HepG2 (cell line): ENCODE measurements around the gene SPINDOC. TPM values are rescaled to one million over a fixed set of nuclear protein-coding genes. Genes with fewer than 3 reads are reported as not detected.

Source experiments
- ATAC-seq: fragments of 200-7000 bp; cut with Tn5 transposase; 3 replicates; pipeline ENCODE4 v1.9.1; 2020; ENCODE audit warnings: mild to moderate bottlenecking, moderate library complexity
- BruUV-seq: library from RNA; stranded (reverse); fragments of 400-500 nt; replicated peaks from 2 replicates; lab custom pipeline; 2021; lab: Mats Ljungman, UMichigan
- CTCF ChIA-PET: fragments of 300-600 bp; formaldehyde crosslinking; extraction: SDS; loops from one replicate; lab custom pipeline; 2021; ENCODE audit warnings: low total read pairs, inconsistent platforms, low intra/inter-chr PET ratio; lab: Yijun Ruan, JAX
- POLR2A ChIA-PET: fragments of 350-600 bp; sonication (Branson Sonifier 250); formaldehyde crosslinking; loops from one replicate; lab custom pipeline; 2020; ENCODE audit warnings: antibody characterized with exemption, inconsistent platforms; lab: Yijun Ruan, JAX
- DNase-seq: peaks from one replicate; pipeline ENCODE4 v3.0.0-alpha.2; 2015; ENCODE audit warnings: low spot score
- FAIRE-seq: peaks from 3 replicates; lab custom pipeline; 2011; peaks lifted over from hg19 to GRCh38; lab: Jason Lieb, UNC
- H2AFZ ChIP-seq: one replicate; pipeline ENCODE4 v1.6.1; 2011; ENCODE audit warnings: low read length, inconsistent platforms
- H3K27ac ChIP-seq: fragments of 300-600 bp; 3 replicates; pipeline ENCODE4 v1.8.0; 2011; ENCODE audit warnings: mixed run types, mild to moderate bottlenecking, mixed read lengths, low read length, inconsistent platforms; ENCODE audit not compliant: insufficient read depth; ENCODE audit errors: extremely low read length
- H3K27me3 ChIP-seq, 2 experiments: fragments of 200-600 bp in 1 of 2; 2 replicates in 1 of 2; 3 replicates in 1 of 2; pipeline versions ENCODE4 v1.6.0 to v1.8.0; 2011; ENCODE audit warnings: low read length in 2 of 2, mild to moderate bottlenecking in 2 of 2, moderate library complexity in 2 of 2, inconsistent platforms in 1 of 2; ENCODE audit not compliant: insufficient read depth in 2 of 2, control insufficient read depth in 1 of 2
- H3K36me3 ChIP-seq, 2 experiments: fragments of 200-600 bp in 1 of 2; replicated peaks in 1 of 2; 2 replicates in 1 of 2; 3 replicates in 1 of 2; pipeline versions ENCODE4 v1.5.1 to v1.8.0; 2011; ENCODE audit warnings: low read length in 2 of 2, inconsistent platforms in 1 of 2; ENCODE audit not compliant: insufficient read depth in 2 of 2, control insufficient read depth in 1 of 2
- H3K4me1 ChIP-seq: 2 replicates; pipeline ENCODE4 v1.5.1; 2012; ENCODE audit warnings: low read length, inconsistent platforms; ENCODE audit not compliant: insufficient read depth
- H3K4me2 ChIP-seq: 2 replicates; pipeline ENCODE4 v1.6.0; 2011; ENCODE audit warnings: low read depth, low read length, inconsistent platforms
- H3K4me3 ChIP-seq, 3 experiments: fragments of 200-600 bp in 1 of 3; sonication (generic), shearing (Covaris generic) in 1 of 3; replicated peaks in 1 of 3; 2 replicates each; pipeline ENCODE4 v1.5.1; 2011 to 2016; ENCODE audit warnings: low read length in 3 of 3, inconsistent platforms in 2 of 3, low read depth in 2 of 3, mild to moderate bottlenecking in 2 of 3, control low read depth in 1 of 3, mixed read lengths in 1 of 3; ENCODE audit not compliant: insufficient read depth in 1 of 3
- H3K79me2 ChIP-seq: one replicate; pipeline ENCODE4 v1.6.1; 2011; ENCODE audit warnings: low read length, inconsistent platforms; ENCODE audit not compliant: insufficient read depth
- H3K9ac ChIP-seq: 2 replicates; pipeline ENCODE4 v1.6.0; 2011; ENCODE audit warnings: mild to moderate bottlenecking, low read depth, low read length, inconsistent platforms; ENCODE audit not compliant: insufficient read depth
- H3K9me3 ChIP-seq: 2 replicates; pipeline ENCODE4 v1.5.1; 2012; ENCODE audit warnings: mild to moderate bottlenecking, low read length
- H4K20me1 ChIP-seq: 2 replicates; pipeline ENCODE4 v1.6.0; 2011; ENCODE audit warnings: inconsistent platforms, mild to moderate bottlenecking, low read length, moderate library complexity; ENCODE audit not compliant: insufficient read depth
- BCL6 ChIP-seq: IDR thresholded peaks from 2 replicates; pipeline ENCODE4 v1.6.1; 2016; ENCODE audit warnings: missing genetic modification reagents, missing compliant biosample characterization
- BRCA1 ChIP-seq: sonication (generic); formaldehyde crosslinking; IDR thresholded peaks from 2 replicates; pipeline ENCODE4 v1.4.0; 2020; ENCODE audit warnings: missing genetic modification reagents
- ELF3 ChIP-seq: IDR thresholded peaks from 2 replicates; pipeline ENCODE4 v1.6.1; 2016; ENCODE audit warnings: missing genetic modification reagents, missing compliant biosample characterization
- FOXP1 ChIP-seq, 2 experiments: fragments of 450-650 bp in 1 of 2; IDR thresholded peaks; 2 replicates each; pipeline ENCODE4 v1.6.1; 2017 to 2018; ENCODE audit warnings: antibody characterized with exemption in 1 of 2
- FOXP4 ChIP-seq: sonication (generic); formaldehyde crosslinking; IDR thresholded peaks from 2 replicates; pipeline ENCODE4 v1.4.0; 2020; ENCODE audit warnings: missing genetic modification reagents
- HIVEP1 ChIP-seq: sonication (generic); formaldehyde crosslinking; IDR thresholded peaks from 2 replicates; pipeline ENCODE4 v1.4.0; 2020; ENCODE audit warnings: mild to moderate bottlenecking, missing genetic modification reagents
- HNF4A ChIP-seq: sonication (generic); formaldehyde crosslinking; IDR thresholded peaks from 2 replicates; pipeline ENCODE4 v1.4.0; 2020; ENCODE audit warnings: missing genetic modification reagents
- KLF16 ChIP-seq, 2 experiments: sonication (generic) in 1 of 2; formaldehyde crosslinking in 1 of 2; IDR thresholded peaks; 2 replicates each; pipeline versions ENCODE4 v1.6.1 to v1.8.0; 2016 to 2023; ENCODE audit warnings: missing genetic modification reagents in 2 of 2, missing compliant biosample characterization in 1 of 2
- LCORL ChIP-seq, 2 experiments: fragments of 450-650 bp in 1 of 2; sonication (generic) in 1 of 2; formaldehyde crosslinking in 1 of 2; IDR thresholded peaks; 2 replicates each; pipeline versions ENCODE4 v1.5.0 to v1.6.1; 2017 to 2020; ENCODE audit warnings: antibody characterized with exemption in 1 of 2, missing genetic modification reagents in 1 of 2
- MTA3 ChIP-seq: sonication (generic); formaldehyde crosslinking; IDR thresholded peaks from 2 replicates; pipeline ENCODE4 v1.4.0; 2020; ENCODE audit warnings: missing genetic modification reagents
- NFATC3 ChIP-seq: sonication (generic); formaldehyde crosslinking; IDR thresholded peaks from 2 replicates; pipeline ENCODE4 v1.5.1; 2020; ENCODE audit warnings: mild to moderate bottlenecking, missing genetic modification reagents
- NKX3-1 ChIP-seq: sonication (generic); formaldehyde crosslinking; IDR thresholded peaks from 2 replicates; pipeline ENCODE4 v1.5.0; 2020; ENCODE audit warnings: missing genetic modification reagents
- NR0B2 ChIP-seq: sonication (generic); formaldehyde crosslinking; IDR thresholded peaks from 2 replicates; pipeline ENCODE4 v1.4.0; 2020; ENCODE audit warnings: mild to moderate bottlenecking, missing genetic modification reagents
- ONECUT2 ChIP-seq: sonication (generic); formaldehyde crosslinking; IDR thresholded peaks from 2 replicates; pipeline ENCODE4 v1.4.0; 2020; ENCODE audit warnings: missing genetic modification reagents
- SALL1 ChIP-seq: sonication (generic); formaldehyde crosslinking; IDR thresholded peaks from 2 replicates; pipeline ENCODE4 v1.8.0; 2022; ENCODE audit warnings: mild to moderate bottlenecking, missing genetic modification reagents
- SIX4 ChIP-seq: sonication (generic); formaldehyde crosslinking; IDR thresholded peaks from 2 replicates; pipeline ENCODE4 v1.4.0; 2020; ENCODE audit warnings: missing genetic modification reagents
- TSC22D2 ChIP-seq: sonication (generic); formaldehyde crosslinking; IDR thresholded peaks from 2 replicates; pipeline ENCODE4 v1.5.1; 2020; ENCODE audit warnings: missing genetic modification reagents, mild to moderate bottlenecking, borderline replicate concordance
- ZSCAN22 ChIP-seq: sonication (generic); formaldehyde crosslinking; IDR thresholded peaks from 2 replicates; pipeline ENCODE4 v1.4.0; 2020; ENCODE audit warnings: mild to moderate bottlenecking, missing genetic modification reagents
- WGBS: methylation state at CpG from one replicate; pipeline ENCODE4 v1.1.6; 2017; ENCODE audit warnings: low lambda C conversion rate; 5-methylcytosine and 5-hydroxymethylcytosine counted together
- in situ Hi-C: cut with HindIII; loops from 2 replicates; pipeline ENCODE4 v1.10.0; 2017; ENCODE audit warnings: low pct_unique_long_range_greater_than_20kb; ENCODE audit not compliant: extremely low pct_ligation_motif_present
- intact Hi-C: fragments of 100-400 bp; cut with micrococcal nuclease; formaldehyde crosslinking; loops from one replicate; pipeline ENCODE4 v1.10.0; 2022; ENCODE audit not compliant: unreplicated experiment
- polyA plus RNA-seq, 8 experiments: library from polyadenylated mRNA; depleted of rRNA in 3 of 8; stranded (reverse) in 7 of 8; unstranded in 1 of 8; fragments of >200 nt; fragmentation: Illumina TruSeq in 4 of 8; extraction: Trizol in 4 of 8; gene quantifications; 2 replicates each; pipeline versions ENCODE4 v1.2.1 to v1.2.3, GENCODE V29; 2011 to 2016; ENCODE audit warnings: low read depth in 4 of 8, missing spikeins in 1 of 8, mixed read lengths in 1 of 8; ENCODE audit not compliant: insufficient read depth in 1 of 8
- total RNA-seq, 5 experiments: library from RNA; depleted of rRNA; stranded (reverse); fragments of >200 nt; fragmentation: Illumina TruSeq; extraction: Trizol; gene quantifications; 2 replicates each; pipeline ENCODE4 v1.2.3, GENCODE V29; 2016; ENCODE audit warnings: low read depth in 1 of 5

Gene SPINDOC
- total and polyA plus RNA-seq, 2 of the 13 experiments (the other 11 are each of a cell fraction or from before 2014, with no cell fraction given) = 21.4 to 29.9 TPM

- no peak for TF ChIP-seq MTA3
- peak; percentile 24; the same call in 1 of the 2 replicates for TF ChIP-seq HNF4A (CRISPR knock-in tag)
- TF ChIP-seq NKX3-1 (CRISPR knock-in tag) = no peak
- no peak for TF ChIP-seq SIX4 (CRISPR knock-in tag)
- TF ChIP-seq SALL1 = 0 out of 2 replicates have a peak, but pooled peaks have one; percentile 6
- TF ChIP-seq HIVEP1 (CRISPR knock-in tag) = no peak
- TF ChIP-seq FOXP1 (IDR thresholded peaks at IDR 0.05) = no peak
- peak; percentile 22; the same call in 1 of the 2 replicates for TF ChIP-seq FOXP1 (CRISPR knock-in tag; IDR thresholded peaks at IDR 0.05)
- 0 out of 2 replicates have a peak, but pooled peaks have one; percentile 17 for TF ChIP-seq ELF3 (CRISPR knock-in tag)
- TF ChIP-seq FOXP4 = 0 out of 2 replicates have a peak, but pooled peaks have one; percentile 24
Measured at GRCh38 chr11:63858628-63859550, 45.6 kb downstream of the SPINDOC start (continued).

- H3K9me3 ChIP-seq = no peaks in the 10 kb centered on the region
- peak overlapping the region in 1 of 3 experiments; percentile 17; a peak in 1 of 6 replicates for H3K4me3 ChIP-seq
- no peak overlapping the region for H2AFZ ChIP-seq
- ChIA-PET CTCF (no interaction called here), POLR2A (interaction anchor here (0.5 to 2.4 kb wide), 6 partner anchors 10 to 492 kb away, joined by 3 to 15 read pairs (median 4); partner anchors contain the start of gene MARK2)
- peaks cover 0 to 3% of the 10 kb centered on the region in 2 experiments; a peak in 2 of 5 replicates for H3K36me3 ChIP-seq
- BruUV-seq = no TSS peak
- in situ Hi-C loops = no loop called here
- no peaks in the 10 kb centered on the region for H4K20me1 ChIP-seq
- WGBS = 4% methylated on average over 4 of the region's 4 CpGs
- H3K9ac ChIP-seq = no peak overlapping the region
- peak; percentile 82 for FAIRE-seq
- H3K27me3 ChIP-seq = no peaks in the 10 kb centered on the region
- H3K4me2 ChIP-seq = peak overlapping the region; percentile 60
- peak; percentile 94 for ATAC-seq
- DNase-seq = peak; percentile 89
- H3K4me1 ChIP-seq = peaks cover 68% of the 10 kb centered on the region
- peaks cover 13% of the 10 kb centered on the region for H3K79me2 ChIP-seq
- peak overlapping the region; percentile 56 for H3K27ac ChIP-seq
- intact Hi-C loops = no loop called here
- no peak for TF ChIP-seq ONECUT2 (CRISPR knock-in tag)
- no peak for TF ChIP-seq ZSCAN22 (CRISPR knock-in tag)
- TF ChIP-seq BCL6 (CRISPR knock-in tag) = 0 out of 2 replicates have a peak, but pooled peaks have one; percentile 44
- TF ChIP-seq KLF16 (CRISPR knock-in tag; IDR thresholded peaks at IDR 0.05) = no peak
- no peak for TF ChIP-seq MTA3
- TF ChIP-seq NR0B2 (CRISPR knock-in tag) = no peak
- TF ChIP-seq BRCA1 (CRISPR knock-in tag) = no peak
- TF ChIP-seq LCORL (IDR thresholded peaks at IDR 0.05) = no peak
- no peak for TF ChIP-seq LCORL (CRISPR knock-in tag; IDR thresholded peaks at IDR 0.05)
- no peak for TF ChIP-seq NFATC3 (CRISPR knock-in tag)
- TF ChIP-seq TSC22D2 (CRISPR knock-in tag) = no peak
Measured at GRCh38 chr11:63862923-63863322, 49.7 kb downstream of the SPINDOC start.
